Raji (cell line): Measurements from ENCODE around the gene SCFD2.

Experiments
- POLR2A ChIP-seq: IDR thresholded peaks from 2 replicates; pipeline ENCODE4 v1.6.1; 2011; ENCODE audit warnings: low read depth, low read length, control low read depth; ENCODE audit not compliant: insufficient read depth

SCFD2 gene

DNA sequence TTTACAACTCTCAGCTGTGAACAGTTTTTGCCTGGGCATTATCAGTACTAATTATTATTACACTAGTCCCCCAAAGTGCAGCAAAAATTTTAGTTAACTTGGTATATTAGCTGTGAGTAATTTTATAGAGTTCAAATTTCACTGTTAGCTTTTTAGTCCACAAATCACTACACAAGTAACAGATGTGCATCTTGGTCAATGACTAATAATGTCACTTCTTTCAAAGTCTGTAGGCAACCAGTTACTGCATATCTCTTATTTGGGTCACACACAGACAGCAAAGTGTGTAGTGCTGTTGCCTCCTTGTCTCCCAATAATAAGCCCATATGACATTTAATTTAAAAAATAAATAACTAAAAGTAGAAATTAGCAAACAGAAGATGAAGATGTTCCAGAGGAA is 159.9 kb downstream of the SCFD2 start:
- TF ChIP-seq POLR2A: no peak

DNA sequence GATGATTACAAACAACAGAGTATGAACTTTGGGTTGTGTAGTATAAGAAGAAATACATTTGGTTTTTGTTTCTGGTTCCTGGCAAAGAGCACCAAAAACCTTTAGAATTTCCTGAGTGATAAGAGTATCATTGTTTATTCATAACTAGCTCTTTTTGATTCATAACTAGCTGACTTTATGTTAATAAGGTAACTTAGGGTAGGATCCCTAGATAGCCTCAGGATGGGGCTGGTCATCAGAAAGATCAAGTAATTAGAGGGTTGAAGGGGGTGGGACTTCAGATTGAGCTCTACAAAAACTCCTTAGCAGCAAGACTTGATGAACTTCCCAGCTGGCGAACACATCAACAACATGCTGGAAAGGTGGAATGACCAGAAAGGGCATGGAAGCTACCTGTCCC is 166.5 kb downstream of the SCFD2 start:
- TF ChIP-seq POLR2A: no peak

DNA sequence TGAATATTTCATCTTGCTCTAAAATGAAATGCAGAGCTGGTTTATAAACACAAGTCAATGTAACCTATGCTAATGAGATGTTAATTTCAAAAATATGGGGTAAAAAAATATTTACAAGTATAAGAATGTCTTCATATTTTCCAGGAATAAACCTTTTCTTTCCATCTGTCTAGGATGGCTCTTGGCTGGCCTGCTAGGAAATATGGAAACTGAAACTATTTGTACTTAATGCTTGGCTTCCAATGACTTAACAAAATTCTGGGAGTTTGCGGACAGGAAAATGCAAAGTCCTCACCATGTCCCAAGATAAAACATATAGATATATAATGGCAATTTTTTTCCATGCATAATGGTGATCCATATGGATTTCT is 168.1 kb downstream of the SCFD2 start:
- no peak for TF ChIP-seq POLR2A

DNA sequence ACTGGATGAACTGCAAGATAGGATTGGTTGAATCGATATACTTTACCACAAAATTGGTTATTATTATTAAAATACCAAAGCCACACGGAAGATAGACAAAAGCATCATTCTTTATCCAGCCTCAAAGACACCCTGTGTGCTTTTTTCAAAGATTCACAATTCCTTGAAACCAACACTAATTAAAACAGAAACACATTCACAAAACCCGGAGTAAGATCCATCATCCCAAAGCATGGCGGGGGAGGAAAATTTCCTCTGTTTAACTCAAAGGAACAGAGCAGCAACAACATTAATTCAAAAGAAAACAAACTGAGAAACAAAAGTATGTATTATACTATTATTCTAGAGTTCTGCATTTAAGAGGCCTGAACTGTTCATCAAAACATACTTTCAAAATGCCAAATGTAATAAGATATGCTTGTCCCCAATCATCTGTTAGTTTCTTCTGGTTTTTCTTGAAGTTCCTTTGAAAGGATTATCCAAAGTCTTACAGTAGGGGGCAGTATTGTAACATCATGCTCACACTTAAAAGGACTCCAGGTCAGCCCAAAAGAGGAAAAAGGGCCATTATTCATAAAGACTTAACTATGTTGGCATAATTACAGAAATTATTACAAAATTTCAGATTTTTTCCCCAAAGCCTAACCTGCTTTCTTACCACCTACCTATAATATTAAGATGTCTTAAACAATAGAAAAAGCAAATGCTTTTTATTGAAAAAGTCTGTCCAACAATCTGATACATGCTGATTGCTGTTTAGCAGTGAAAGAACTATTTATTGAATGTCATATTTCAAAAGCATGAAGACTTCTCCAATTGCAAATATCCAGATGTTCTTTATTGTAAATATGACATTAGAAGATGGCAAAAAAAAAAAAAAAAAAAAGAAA is 168.7 kb downstream of the SCFD2 start:
- no peak for TF ChIP-seq POLR2A

DNA sequence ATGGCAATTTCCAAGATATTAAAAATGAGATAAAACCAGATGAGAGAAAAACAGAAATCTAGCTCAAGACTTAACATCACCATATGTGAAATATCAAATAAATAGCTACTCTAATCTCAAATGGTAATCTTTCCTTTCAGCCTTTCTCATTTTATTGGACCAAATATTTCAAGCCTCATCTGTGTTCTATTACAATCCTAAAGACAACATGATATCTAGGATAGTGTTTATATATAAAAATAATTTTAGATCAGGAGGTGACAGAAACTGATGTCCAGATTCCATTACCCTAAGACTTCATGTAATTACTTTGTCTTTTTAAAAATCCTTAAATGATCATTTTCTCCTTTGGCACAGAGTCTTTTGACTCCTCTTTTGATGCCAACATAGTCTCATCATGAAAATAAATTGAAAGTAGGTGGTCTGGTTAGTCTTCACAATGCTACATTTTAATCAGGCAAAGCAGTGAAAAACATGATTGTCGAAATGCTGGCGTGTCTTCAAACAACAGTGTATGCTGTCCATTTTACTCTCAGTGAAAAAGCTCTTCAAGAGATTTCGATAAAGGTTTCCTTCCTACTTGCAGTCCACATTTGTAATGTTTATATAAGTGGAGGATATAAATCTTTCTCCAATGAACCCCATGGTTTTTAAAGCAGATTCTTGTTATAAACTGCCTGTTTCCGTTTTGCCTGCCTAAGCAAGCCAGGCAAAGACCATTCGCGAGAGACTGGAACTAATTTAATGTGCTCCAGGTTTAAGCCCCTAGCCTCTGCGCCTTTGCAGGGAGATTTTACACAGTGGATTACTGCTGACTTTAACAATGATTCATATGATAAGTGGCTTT is 169.8 kb downstream of the SCFD2 start:
- no peak for TF ChIP-seq POLR2A

DNA sequence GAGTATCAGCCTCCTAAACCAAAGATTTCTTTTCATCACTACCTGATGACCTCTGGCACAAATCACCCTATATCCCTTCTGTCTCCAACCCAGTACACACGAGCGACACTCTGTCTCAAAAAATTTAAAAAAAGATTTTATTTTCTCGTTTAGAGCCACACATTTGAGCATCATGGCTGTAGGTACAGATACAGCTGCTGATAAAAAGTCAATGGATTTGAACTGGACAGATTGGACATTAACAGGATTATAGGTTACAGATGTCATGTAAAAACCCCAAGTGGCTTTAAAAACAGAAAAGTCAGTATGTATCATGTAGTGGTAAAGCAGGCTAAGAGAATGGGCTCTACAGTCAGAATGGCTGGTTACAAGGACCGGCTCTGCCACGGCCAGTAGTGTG is 171.1 kb downstream of the SCFD2 start:
- TF ChIP-seq POLR2A: no peak

DNA sequence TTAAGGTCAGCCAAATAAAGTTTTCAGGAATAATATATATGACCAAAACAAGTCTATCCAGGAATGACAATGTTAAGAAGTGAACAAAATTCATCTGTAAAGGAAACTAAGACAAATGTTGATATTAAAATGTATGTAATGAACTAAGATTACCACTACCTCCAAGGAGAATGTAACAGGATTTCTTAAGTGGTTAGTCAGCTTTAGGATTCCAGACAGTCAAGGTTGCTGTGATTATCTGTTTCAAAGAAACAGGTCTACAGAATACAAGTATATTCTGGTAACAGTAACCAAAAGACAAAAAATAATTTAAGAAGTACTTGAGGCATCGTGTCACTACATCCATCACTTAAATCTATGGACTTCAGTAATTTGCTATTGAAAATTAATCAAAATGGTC is 172.8 kb downstream of the SCFD2 start:
- TF ChIP-seq POLR2A: no peak

DNA sequence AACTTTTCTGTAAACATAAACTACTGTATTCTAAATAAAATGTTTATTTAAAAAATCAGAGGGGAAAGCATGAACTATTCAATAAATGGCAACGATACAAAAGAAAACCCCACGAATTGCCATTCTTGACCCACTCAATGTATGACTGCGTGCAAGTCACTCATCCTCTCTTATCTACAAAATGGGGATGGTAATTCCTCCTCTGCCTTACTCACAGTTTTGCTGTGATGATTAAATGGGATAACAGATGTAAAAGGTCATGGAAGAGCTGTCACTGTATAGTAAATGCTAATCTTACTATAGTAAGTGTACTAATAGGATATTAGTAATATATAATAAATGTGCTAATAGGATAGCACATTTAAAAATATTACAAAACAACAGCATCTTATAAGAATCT is 173.4 kb downstream of the SCFD2 start:
- no peak for TF ChIP-seq POLR2A

DNA sequence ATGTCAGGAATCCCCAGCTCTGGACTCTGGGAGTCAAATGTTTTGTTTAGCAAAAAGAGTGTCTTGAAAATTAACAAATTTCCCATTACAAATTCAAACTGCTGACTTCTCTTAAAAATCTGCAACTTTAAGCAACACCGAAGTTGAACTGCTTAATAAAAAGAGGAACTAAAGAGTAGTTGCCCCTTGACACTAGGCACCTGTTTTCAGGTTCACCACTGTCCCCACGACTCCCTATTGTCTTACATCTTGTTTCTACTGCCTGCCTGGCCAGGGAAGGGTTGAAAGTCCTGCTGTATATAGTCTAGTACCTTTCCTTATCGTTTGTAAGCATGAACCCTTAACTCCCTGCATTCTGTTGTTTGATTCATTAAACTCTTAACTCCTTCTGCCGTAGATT is 173.9 kb downstream of the SCFD2 start:
- TF ChIP-seq POLR2A: no peak

DNA sequence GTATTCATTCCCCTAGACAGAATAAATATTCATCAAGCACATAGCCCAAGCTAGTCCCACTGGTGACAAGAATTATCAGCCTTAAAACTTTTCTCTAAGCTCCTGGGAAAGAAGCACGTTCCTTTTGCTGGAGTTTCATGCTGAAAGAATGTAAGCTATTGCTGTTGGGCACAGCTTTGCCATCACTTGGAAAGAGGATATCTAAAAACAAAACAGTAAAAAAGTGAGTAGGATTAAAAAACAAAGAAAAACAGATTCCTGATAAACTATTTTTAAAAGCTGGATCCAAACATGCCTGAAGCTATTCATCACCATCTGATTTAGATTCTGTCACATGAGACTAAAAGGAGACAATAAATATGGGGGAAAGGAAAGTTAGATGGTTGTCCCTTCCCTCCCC is 176.8 kb downstream of the SCFD2 start:
- no peak for TF ChIP-seq POLR2A

DNA sequence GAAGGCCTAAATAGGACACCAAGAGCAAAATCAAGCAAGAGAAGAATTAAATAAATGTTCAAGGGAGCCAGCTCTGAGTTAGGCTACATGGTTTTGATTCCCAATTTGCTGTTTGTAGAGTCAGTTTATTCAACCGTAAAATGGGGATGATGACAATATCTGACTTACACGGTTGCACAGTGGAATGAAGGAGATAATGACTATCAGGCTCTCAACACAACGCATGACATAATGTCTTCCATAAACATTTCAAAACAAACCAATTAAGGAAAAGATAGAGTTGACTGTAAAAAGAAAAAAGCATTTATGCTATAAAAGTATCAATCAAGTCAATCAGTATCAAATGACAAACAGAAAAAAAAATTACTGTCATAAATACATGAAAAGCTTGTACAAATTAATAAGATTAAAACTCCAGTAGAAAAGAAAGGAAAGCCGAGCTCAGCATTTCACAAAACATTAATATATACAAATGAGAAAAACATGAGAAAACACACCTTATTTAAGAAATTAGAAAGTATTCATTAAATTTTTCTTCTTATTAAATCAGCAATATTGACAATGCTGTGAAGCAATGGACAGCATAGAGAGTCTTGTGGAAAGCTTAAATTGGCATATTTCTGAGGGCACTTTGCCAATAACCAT is 179.0 kb downstream of the SCFD2 start:
- no peak for TF ChIP-seq POLR2A

DNA sequence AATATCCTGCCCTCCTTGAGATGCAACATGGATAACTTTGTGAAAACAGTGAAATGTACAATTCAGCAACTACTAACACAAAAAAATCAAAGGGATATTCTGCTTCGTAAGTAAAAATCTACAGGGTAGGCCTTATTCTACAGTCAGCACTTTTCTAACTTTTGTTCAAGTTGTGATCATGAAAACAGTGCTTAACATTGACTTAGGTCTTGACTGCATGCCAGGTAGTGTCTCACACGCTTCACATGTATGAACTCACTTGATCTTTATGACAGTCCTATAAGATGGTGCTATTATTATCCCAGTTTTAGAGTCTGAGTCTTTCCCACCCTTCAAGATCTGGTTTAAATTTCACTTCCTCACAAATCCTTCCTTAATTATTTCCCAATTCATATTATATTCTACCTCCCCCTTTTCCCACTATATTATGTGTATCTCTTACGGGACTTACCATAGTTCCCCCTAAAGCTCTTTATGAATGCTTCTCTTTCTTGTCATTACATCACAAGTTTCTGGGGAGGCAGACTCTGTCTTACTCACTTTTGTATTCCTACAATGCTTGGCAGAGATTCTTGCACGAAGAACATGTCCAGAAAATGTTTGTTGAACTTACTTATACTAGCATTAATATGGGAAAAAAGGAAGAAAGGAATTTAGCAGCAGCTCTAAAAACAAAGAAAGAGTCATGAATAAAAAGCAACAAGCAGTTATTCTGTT is 179.8 kb downstream of the SCFD2 start:
- no peak for TF ChIP-seq POLR2A

DNA sequence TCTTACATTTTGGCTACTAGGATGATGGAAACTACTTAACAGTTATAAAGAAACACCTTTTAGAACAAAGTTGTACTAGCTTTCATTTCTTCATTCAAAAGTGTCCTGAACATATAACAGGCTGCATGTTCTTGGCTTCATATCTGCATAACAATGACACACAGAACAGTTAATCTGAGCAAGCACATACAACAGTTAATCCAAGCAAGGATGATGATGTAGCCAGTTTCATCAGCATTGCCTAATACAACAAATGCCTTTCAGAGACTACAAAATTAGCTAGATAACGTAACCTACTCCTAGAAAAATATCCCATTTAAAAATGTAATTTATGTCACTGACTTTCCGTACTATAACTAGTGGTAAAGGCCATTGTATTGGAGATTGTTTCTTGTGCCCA is 182.1 kb downstream of the SCFD2 start:
- TF ChIP-seq POLR2A: no peak

DNA sequence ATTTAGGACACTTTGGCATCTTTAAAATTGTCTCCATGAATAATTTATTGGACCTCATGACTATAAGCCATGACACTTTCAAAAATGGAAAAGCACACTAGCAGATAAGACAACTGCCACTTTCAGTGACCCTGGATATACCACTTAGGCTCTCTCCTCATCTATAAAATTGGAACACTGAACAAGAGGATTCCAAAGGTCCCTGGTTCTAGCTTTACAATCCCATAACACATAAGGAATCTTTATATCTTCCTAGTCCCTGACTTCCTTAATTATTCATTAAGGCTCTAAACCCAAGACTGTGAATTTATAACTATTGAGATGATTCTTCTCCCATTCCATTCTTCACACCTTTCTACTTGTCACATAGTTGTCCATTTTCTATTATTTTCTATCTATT is 190.2 kb downstream of the SCFD2 start:
- TF ChIP-seq POLR2A: no peak

DNA sequence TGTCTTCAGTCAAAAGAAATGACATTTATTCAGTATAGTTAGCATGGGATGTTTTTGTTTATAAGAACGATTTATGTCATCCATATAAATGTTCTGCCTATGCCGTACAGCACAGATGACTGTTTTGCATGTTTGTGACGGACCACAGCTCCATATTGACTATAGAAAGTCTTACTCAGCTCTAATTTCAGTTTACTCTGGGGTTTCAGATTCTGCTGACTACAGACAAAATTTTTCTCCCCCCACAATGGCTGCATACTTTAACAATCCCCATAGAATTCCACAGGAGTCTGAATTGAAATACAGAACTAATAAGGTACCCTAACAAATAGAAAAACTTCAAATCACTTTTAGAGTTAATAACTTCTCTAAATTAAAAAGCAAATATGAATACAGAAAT is 191.0 kb downstream of the SCFD2 start:
- TF ChIP-seq POLR2A: no peak
